Measurements from ENCODE around the gene SLC6A16.
"Not testable (repeated sequence)": the region's sequence is repeated elsewhere in the genome, so short reads cannot be mapped to it uniquely, and the experiment has no call there.

GRCh38 chr19:49306734-49307133, 18.3 kb downstream of the SLC6A16 start:
- TF ChIP-seq CTCF, POLR2A (IDR thresholded peaks at IDR 0.05): not testable (repeated sequence)

Data from adrenal gland (tissue), 5 donors.